Measurements from ENCODE around the gene HOGA1.

Gene HOGA1

DNA sequence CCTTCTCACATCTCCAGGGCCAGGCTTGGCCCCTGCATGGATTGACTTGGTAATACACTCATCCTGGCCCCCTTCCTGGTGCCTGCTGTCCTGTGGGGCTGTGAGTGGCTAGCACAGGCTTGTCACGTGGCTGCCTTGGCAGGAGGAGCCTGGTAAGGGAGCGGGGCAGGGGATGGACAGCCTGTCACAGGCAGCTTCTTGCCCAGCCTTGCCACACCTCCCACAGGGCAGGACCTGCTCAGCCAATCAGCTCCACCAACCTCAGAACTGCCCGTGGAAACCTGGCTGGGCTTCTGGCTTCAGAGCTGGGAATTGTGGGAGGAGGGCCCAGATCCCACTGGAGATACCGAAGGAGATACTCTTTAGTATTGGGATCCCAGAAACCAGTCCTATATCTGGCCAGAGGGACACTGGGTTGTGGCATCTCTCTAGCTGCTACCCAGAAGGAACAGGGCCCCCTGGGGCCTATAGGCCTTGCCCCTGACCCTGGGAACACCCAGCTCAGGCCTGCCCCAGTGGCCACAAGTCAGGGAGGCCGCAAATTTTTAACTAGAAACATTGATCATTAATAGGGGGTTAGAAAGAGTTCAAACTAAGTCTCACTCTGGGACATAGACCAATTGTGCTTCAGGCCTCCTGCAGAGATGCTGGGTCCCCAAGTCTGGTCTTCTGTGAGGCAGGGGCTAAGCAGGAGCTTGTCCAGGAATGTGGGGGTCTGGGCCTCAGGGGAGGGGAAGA lies at the start of gene HOGA1:
TSS of gene HOGA1 (plus strand) at position 330 of the 738 bp plus-strand sequence. CDS start at position 645, 315 bp downstream.
- peak; percentile 96 for DNase-seq (ENCODE audit: low spot score)
- peak; percentile 95 for FAIRE-seq

DNA sequence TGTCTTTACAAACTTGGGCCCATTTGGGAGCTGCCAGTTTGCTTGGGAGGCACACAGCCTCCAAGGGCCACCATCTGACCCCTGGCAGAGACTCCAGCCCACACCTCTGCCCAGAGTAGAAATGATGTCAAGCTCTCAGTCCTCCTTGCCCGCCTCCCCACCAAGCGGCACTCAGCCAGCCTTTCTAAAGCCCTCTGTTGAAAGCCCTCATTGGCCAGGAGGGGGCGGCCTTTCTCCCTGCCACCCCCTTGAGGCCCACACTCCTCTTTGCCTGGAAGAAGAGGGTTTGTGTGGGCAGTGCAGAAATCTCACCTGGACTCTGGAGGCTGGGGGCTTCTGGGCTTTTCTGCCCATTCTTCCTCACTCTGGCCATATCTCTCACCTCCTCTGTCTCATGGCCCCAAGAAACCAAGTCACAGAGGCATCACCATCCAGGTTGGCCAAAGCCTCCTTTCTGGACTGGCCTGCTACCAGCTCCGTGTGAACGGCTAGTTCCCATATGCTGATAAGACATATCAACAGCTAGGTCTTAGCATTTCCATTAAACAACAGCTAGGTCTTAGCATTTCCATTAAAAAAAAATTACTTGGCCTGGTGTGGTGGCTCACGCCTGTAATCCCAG lies 49.3 kb upstream of the HOGA1 start:
- DNase-seq (ENCODE audit: low spot score) (no peak), FAIRE-seq (no peak)

DNA sequence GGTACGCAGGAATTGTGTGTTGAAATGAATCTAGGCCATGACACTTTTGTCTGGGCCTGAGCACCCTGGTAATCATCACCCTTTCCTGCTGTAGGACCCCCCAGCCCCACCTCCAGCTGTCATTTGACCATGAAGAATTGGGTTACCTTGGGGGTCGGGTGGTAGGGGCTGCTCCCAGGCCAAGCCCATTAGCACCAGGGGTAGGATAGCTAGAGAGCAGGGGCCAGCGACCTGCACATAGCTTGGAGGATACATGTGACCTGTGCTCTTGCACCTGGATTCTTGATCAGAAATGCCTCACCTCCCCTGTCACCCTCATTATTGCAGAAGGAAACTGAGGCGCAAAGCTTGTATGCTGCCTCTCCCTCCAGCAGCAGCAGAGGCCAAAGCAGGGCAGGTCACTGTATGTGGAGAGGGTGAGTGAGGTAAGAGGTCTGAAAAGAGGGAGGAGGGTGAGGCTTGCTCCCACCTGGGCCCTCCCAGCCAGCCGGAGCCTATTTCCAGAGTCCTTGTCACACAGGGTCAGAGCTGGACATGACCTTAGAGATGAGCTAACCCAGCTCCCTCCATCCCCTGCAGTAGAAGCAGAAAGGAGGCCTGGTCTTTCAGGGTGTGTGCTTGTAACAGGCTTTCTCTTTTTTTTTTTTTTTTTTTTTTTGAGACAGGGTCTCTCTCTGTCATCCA lies 46.9 kb upstream of the HOGA1 start:
- FAIRE-seq (no peak), DNase-seq (ENCODE audit: low spot score) (no peak)

DNA sequence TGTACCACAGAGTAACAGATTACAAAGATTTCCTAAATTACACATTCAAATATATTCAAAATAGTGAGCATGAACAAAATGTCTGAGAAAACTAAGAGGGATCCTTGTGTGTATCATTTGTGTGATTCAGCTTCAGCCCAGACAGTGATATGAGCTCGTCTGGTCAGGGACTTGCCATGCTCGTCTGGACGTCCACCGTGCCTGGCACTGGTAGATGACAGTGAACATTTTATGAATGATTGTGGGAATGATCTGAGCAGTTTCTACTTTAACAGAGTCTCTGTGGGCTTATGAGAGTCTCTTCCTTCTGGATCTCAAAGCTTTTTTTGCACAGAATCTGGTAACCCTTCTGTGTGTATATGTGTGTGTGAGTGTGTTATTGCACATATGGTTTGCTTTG lies 45.8 kb upstream of the HOGA1 start:
- FAIRE-seq = peak; percentile 93
- peak; percentile 74 for DNase-seq (ENCODE audit: low spot score)

DNA sequence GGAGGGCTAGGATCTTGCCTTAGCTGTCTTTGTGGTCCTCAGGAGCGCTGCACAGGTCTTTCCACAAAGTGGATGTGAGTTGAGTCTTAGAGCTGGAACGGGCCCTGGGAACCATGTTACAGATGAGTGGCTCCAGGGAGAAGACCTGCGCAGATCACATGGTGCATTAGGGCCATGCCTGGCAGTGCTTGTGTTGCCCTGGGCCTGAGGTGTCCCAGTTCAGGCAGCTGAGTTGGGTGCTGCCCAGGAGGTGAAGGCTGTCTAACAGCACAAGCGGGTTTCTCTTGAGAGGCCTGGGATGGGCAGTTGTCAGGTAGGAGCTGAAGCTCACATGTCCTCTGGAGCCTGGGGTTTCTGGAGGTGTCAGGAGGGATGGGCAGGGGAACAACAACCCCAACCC lies 45.4 kb upstream of the HOGA1 start:
- DNase-seq (ENCODE audit: low spot score) = no peak
- no peak for FAIRE-seq

GRCh38 chr10:97539523-97540200 lies 44.5 kb upstream of the HOGA1 start:
- DNase-seq (ENCODE audit: low spot score) = no peak
- FAIRE-seq = no peak

GRCh38 chr10:97540669-97541500 lies 43.3 kb upstream of the HOGA1 start:
- DNase-seq (ENCODE audit: low spot score) = peak; percentile 95
- peak; percentile 87 for FAIRE-seq

- peak; percentile 91 for FAIRE-seq
- DNase-seq (ENCODE audit: low spot score) = peak; percentile 91
These were observed 41.8 kb upstream of the HOGA1 start for GRCh38 chr10:97542169-97543024.

DNA sequence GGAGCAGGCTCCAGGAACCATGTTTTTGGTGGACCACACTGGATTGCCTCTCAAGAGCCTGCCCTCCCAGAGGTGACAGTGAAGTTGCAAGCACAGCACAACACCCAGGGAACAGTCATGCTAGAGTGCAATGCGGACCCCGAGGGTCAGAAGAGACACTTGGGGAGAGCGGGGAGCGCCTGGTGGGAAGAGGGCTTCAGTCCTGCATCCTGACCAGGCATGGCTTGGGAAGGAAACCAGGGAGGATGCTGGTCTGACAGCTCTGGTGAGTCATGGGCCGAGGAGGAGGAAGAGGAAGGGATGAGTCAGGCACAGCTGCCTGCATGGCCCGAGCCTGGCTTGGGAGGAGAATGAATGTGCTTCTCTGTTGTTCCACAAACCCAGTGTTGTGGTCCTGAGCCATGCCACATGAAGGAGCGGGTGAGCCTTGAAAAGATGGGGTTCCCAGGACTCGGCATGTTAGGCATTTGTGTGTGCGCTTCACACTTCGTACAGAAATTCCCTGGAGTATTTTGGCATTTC lies 41.1 kb upstream of the HOGA1 start:
- FAIRE-seq = peak; percentile 89
- DNase-seq (ENCODE audit: low spot score) = peak; percentile 91

DNA sequence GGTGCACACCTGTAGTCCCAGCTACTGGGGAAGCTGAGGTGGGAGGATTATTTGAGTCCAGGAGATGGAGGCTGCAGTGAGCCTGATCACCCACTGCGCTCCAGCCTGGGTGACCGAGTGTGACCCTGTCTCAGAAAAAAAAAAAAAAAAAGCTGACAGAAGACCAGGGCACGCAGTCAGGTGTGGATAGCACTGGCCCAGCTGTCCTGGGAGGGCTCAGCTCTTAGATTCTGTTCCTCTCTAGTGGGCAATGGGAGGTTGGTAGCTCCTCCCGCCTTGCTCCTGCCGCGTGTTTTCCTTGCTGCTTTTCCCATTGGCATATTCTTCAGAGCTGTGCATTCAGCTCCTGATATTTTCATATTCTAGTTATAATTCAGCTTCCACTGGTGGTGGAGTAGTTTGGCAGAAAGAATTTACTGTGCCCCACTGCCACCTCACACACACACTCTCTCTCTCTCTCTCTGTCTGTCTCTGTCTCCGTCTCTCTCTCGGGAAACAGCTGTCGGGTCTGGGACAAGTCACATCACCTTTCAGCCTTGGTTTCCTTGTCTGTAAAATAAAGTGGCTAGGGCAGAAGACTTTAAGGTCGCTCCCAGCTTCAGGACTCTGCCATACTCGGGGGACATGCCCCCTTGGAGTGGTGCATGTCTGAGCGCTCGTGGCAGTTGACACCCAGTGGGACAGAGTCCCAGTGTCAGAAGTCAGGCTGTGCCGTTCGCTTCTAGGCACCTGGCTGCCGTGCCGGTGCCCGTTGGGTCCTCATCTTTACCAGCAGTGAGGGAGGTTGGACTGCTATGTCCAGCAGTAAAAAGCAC lies 37.5 kb upstream of the HOGA1 start:
- no peak for DNase-seq (ENCODE audit: low spot score)
- no peak for FAIRE-seq

DNA sequence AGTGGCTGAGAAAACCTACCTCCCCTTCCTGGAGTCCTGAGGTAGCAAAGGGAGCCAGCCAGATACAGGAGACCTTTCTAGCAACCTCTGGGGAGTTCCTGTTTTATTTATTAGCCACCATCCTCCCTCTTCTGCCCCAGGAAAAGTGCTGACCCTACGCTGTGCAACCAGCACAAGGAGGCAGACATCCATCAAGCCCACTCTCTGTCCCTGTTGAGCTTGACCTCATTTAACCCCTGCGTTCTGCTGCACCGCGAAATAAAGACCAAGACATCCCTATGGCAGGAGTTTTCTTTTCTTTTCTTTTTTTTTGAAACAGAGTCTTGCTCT lies 37.0 kb upstream of the HOGA1 start:
- DNase-seq (ENCODE audit: low spot score) = no peak
- no peak for FAIRE-seq

DNA sequence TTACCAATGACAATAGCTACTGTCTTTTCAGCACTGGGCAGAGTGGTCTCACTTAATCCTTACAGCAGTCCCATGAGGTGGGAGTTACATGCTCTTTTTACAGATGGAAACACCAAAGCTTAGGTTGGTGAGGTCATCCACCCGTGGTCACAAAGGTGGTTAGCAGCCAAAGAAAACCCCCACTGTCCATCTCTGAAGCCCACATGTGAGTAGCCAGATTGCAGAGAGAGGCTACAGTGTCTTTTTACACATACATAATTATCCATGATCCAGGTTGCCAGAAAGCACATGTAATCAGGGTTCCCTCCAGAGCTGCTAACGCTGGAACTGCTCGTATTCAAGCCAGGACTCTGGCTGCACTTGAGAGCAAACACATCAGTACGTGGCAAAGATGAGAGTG lies 36.2 kb upstream of the HOGA1 start:
- DNase-seq (ENCODE audit: low spot score) = peak; percentile 47
- FAIRE-seq = no peak

- FAIRE-seq (no peak), DNase-seq (ENCODE audit: low spot score) (no peak)
These were observed 35.2 kb upstream of the HOGA1 start for GRCh38 chr10:97548828-97549455.

- DNase-seq (ENCODE audit: low spot score) (no peak), FAIRE-seq (no peak)
These were observed 34.4 kb upstream of the HOGA1 start for GRCh38 chr10:97549587-97550322.

DNA sequence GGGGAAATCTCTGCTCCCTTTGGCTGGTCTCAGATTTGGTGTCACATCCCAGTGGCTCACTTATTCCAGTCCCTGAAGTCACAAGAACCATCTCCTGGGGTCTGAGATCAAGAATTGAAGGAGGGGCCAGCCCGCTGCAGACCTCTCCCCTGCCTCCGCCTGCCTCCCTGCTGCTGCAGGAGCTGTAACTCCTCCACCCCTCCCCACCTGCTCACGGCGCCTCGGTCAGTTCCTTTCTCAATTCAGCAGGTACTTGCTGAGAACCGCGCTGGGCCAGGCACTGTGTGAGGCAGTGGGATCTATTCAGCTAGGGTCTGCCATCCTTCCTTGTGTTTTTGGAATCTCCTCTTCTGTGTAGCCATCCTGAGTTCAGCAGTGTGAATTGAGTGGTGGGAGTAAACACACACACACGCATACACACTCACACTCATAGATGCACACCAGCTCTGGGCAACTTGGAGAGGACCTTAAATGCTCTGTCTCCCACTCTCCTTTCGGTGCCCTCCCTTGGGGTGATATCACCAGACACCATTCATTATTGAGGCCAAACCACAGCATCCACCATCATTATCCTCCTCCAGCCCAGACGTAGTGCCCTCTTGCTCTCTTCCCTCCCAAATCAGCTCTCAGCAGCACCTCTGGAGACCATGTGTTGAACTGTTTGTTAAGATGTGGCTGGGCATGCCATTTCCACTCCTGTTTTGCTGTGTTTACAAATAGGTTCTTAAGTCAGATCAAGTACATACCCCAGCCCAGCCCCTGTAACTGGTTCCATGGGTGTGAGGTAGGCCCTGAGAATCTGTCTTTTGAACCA lies 33.6 kb upstream of the HOGA1 start:
- no peak for FAIRE-seq
- no peak for DNase-seq (ENCODE audit: low spot score)

DNA sequence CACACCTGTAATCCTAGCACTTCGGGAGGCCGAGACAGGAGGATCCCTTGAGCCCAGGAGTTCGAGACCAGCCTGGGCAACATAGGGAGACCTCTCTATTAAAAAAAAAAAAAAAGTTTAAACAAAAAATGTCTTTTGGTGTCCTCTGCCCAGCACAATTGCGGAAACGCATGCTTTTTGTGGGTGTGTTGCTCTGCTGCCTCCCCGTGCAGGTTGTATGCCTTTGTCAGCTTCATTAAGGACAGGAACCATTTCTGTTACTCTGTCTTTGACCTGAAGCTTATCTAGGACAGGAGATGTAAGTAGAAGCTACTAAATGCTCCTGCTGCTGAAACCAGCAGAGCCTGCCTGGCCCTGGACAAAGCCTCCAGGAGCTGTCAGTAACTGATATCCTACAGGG lies 32.9 kb upstream of the HOGA1 start:
- FAIRE-seq (no peak), DNase-seq (ENCODE audit: low spot score) (no peak)

GRCh38 chr10:97553575-97554031 lies 30.6 kb upstream of the HOGA1 start:
- FAIRE-seq (no peak), DNase-seq (ENCODE audit: low spot score) (no peak)
